ENCODE measurements around the gene DUSP3. TPM values are rescaled to one million over a fixed set of nuclear protein-coding genes. Genes with fewer than 3 reads are reported as not detected.

Gene DUSP3
- total and polyA plus RNA-seq, 2 of the 13 experiments (the other 11 are each of a cell fraction or from before 2014, with no cell fraction given): 60.0 to 71.5 TPM

DNA sequence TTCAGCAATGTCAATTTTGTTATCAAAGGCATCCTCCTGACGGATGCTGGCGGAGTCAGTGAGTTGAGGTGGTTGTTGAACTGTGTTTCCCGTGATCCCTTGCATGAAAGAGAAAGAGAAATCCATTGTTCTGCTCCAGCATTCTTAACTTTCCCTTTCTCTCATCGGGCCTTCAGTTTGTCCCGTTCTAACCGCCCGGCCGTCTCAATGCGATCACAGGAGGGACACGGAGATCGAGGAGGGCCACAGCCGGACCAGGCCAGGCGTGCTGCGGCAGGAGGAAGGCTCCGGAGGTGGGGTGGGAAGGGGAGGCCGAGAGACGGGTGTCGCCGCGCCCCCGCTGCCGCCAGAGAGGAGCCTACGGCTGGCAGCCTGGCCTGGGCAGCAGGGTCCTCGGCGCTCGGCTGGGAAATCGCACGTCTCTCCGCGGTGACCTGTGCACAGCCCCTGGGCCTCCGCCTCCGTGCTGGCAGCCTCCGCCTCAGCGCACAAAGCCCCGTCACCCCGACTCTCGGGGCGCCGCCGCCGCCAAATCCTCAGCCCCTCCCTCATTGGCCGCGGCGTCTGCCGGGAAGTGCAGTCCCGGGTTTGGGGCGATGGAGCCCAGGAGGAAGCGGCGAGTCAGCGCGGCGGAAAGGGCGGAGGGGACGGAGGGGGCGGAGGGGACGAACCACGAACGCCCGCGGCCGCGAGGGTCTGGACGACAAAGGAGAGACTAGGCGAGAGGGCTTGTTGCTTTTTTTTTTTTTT, 58.3 kb downstream of the DUSP3 start (continued):
- TF ChIP-seq ZBTB1 (CRISPR knock-in tag; IDR thresholded peaks at IDR 0.05; ENCODE audit: borderline replicate concordance) (no peak), JUNB (CRISPR knock-in tag; IDR thresholded peaks at IDR 0.05; ENCODE audit: borderline replicate concordance) (no peak), EP300 (IDR thresholded peaks at IDR 0.05; ENCODE audit: low read depth in 2 of 2, low read length in 2 of 2) (no peak), EP300 (CRISPR knock-in tag; IDR thresholded peaks at IDR 0.05; ENCODE audit: borderline replicate concordance) (no peak), NFYC (CRISPR knock-in tag; IDR thresholded peaks at IDR 0.05) (no peak), ZNF30 (CRISPR knock-in tag; IDR thresholded peaks at IDR 0.05) (no peak), ZNF17 (CRISPR knock-in tag; IDR thresholded peaks at IDR 0.05) (no peak), ZNF562 (CRISPR knock-in tag; IDR thresholded peaks at IDR 0.05; ENCODE audit: borderline replicate concordance) (no peak), RFX5 (IDR thresholded peaks at IDR 0.05; ENCODE audit: low read depth, low read length) (no peak), MED13 (CRISPR knock-in tag; IDR thresholded peaks at IDR 0.05) (peak; percentile 52; the same call in 1 of the 2 replicates), BORCS8-MEF2B (CRISPR knock-in tag; IDR thresholded peaks at IDR 0.05) (peak; percentile 81), IRX3 (CRISPR knock-in tag; IDR thresholded peaks at IDR 0.05; ENCODE audit: borderline replicate concordance, low read depth) (no peak), GTF2F1 (IDR thresholded peaks at IDR 0.05; ENCODE audit: low read length) (no peak), ZNF772 (CRISPR knock-in tag; IDR thresholded peaks at IDR 0.05) (0 out of 2 replicates have a peak, but pooled peaks have one; percentile 37)
- TF ChIP-seq, protein P1, sequence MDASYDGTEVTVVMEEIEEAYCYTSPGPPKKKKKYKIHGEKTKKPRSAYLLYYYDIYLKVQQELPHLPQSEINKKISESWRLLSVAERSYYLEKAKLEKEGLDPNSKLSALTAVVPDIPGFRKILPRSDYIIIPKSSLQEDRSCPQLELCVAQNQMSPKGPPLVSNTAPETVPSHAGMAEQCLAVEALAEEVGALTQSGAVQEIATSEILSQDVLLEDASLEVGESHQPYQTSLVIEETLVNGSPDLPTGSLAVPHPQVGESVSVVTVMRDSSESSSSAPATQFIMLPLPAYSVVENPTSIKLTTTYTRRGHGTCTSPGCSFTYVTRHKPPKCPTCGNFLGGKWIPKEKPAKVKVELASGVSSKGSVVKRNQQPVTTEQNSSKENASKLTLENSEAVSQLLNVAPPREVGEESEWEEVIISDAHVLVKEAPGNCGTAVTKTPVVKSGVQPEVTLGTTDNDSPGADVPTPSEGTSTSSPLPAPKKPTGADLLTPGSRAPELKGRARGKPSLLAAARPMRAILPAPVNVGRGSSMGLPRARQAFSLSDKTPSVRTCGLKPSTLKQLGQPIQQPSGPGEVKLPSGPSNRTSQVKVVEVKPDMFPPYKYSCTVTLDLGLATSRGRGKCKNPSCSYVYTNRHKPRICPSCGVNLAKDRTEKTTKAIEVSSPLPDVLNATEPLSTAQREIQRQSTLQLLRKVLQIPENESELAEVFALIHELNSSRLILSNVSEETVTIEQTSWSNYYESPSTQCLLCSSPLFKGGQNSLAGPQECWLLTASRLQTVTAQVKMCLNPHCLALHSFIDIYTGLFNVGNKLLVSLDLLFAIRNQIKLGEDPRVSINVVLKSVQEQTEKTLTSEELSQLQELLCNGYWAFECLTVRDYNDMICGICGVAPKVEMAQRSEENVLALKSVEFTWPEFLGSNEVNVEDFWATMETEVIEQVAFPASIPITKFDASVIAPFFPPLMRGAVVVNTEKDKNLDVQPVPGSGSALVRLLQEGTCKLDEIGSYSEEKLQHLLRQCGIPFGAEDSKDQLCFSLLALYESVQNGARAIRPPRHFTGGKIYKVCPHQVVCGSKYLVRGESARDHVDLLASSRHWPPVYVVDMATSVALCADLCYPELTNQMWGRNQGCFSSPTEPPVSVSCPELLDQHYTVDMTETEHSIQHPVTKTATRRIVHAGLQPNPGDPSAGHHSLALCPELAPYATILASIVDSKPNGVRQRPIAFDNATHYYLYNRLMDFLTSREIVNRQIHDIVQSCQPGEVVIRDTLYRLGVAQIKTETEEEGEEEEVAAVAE (CRISPR knock-in tag; IDR thresholded peaks at IDR 0.05; ENCODE audit: borderline replicate concordance): no peak
- TF ChIP-seq, protein P2, sequence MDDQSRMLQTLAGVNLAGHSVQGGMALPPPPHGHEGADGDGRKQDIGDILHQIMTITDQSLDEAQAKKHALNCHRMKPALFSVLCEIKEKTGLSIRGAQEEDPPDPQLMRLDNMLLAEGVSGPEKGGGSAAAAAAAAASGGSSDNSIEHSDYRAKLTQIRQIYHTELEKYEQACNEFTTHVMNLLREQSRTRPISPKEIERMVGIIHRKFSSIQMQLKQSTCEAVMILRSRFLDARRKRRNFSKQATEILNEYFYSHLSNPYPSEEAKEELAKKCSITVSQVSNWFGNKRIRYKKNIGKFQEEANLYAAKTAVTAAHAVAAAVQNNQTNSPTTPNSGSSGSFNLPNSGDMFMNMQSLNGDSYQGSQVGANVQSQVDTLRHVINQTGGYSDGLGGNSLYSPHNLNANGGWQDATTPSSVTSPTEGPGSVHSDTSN (CRISPR knock-in tag; IDR thresholded peaks at IDR 0.05; ENCODE audit: borderline replicate concordance): no peak
- TF ChIP-seq, protein P3, sequence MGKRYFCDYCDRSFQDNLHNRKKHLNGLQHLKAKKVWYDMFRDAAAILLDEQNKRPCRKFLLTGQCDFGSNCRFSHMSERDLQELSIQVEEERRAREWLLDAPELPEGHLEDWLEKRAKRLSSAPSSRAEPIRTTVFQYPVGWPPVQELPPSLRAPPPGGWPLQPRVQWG (CRISPR knock-in tag; IDR thresholded peaks at IDR 0.05; ENCODE audit: borderline replicate concordance, low read depth): no peak
- TF ChIP-seq, protein P4, sequence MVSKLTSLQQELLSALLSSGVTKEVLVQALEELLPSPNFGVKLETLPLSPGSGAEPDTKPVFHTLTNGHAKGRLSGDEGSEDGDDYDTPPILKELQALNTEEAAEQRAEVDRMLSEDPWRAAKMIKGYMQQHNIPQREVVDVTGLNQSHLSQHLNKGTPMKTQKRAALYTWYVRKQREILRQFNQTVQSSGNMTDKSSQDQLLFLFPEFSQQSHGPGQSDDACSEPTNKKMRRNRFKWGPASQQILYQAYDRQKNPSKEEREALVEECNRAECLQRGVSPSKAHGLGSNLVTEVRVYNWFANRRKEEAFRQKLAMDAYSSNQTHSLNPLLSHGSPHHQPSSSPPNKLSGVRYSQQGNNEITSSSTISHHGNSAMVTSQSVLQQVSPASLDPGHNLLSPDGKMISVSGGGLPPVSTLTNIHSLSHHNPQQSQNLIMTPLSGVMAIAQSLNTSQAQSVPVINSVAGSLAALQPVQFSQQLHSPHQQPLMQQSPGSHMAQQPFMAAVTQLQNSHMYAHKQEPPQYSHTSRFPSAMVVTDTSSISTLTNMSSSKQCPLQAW (CRISPR knock-in tag; IDR thresholded peaks at IDR 0.05): peak; percentile 6; the same call in 1 of the 2 replicates
- TF ChIP-seq, protein P5, sequence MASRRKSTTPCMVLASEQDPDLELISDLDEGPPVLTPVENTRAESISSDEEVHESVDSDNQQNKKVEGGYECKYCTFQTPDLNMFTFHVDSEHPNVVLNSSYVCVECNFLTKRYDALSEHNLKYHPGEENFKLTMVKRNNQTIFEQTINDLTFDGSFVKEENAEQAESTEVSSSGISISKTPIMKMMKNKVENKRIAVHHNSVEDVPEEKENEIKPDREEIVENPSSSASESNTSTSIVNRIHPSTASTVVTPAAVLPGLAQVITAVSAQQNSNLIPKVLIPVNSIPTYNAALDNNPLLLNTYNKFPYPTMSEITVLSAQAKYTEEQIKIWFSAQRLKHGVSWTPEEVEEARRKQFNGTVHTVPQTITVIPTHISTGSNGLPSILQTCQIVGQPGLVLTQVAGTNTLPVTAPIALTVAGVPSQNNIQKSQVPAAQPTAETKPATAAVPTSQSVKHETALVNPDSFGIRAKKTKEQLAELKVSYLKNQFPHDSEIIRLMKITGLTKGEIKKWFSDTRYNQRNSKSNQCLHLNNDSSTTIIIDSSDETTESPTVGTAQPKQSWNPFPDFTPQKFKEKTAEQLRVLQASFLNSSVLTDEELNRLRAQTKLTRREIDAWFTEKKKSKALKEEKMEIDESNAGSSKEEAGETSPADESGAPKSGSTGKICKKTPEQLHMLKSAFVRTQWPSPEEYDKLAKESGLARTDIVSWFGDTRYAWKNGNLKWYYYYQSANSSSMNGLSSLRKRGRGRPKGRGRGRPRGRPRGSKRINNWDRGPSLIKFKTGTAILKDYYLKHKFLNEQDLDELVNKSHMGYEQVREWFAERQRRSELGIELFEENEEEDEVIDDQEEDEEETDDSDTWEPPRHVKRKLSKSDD (CRISPR knock-in tag; IDR thresholded peaks at IDR 0.05; ENCODE audit: low read depth): no peak
